ENCODE measurements around the gene ZNF641.

GRCh38 chr12:48339442-48340117, 11.1 kb downstream of the ZNF641 start:
- TF ChIP-seq CTCF (IDR thresholded peaks at IDR 0.05) (no peak), POLR2A (IDR thresholded peaks at IDR 0.05) (no peak), EP300 (IDR thresholded peaks at IDR 0.05) (no peak)
